HEK293 (cell line): ENCODE measurements around the gene ATP2A2.

ENCODE experiments used
- EGR2 ChIP-seq: fragments of 450-650 bp; formaldehyde crosslinking; IDR thresholded peaks from 2 replicates; pipeline ENCODE4 v1.5.1; 2016; ENCODE audit warnings: low read depth, missing biosample characterization, missing genetic modification characterization
- GLIS1 ChIP-seq: fragments of 450-650 bp; formaldehyde crosslinking; IDR thresholded peaks from 2 replicates; pipeline ENCODE4 v1.5.1; 2016; ENCODE audit warnings: missing biosample characterization, missing genetic modification characterization
- HIC1 ChIP-seq: fragments of 450-650 bp; formaldehyde crosslinking; IDR thresholded peaks from 2 replicates; pipeline ENCODE4 v1.5.1; 2016; ENCODE audit warnings: missing biosample characterization, missing genetic modification characterization
- KLF10 ChIP-seq: fragments of 450-650 bp; IDR thresholded peaks from 2 replicates; pipeline ENCODE4 v1.5.1; 2018; ENCODE audit warnings: missing biosample characterization, mild to moderate bottlenecking, missing genetic modification characterization
- KLF7 ChIP-seq: fragments of 450-650 bp; formaldehyde crosslinking; IDR thresholded peaks from 2 replicates; pipeline ENCODE4 v1.5.1; 2016; ENCODE audit warnings: missing biosample characterization, missing genetic modification characterization, borderline replicate concordance
- SP2 ChIP-seq: fragments of 450-650 bp; formaldehyde crosslinking; IDR thresholded peaks from 2 replicates; pipeline ENCODE4 v1.5.1; 2016; ENCODE audit warnings: missing biosample characterization, missing genetic modification characterization
- SP7 ChIP-seq: fragments of 450-650 bp; formaldehyde crosslinking; IDR thresholded peaks from 2 replicates; pipeline ENCODE4 v1.5.1; 2016; ENCODE audit warnings: missing biosample characterization, missing genetic modification characterization
- ZBTB11 ChIP-seq: fragments of 450-650 bp; formaldehyde crosslinking; conservative IDR thresholded peaks from 2 replicates; pipeline ENCODE4 v1.5.1; 2016; ENCODE audit warnings: low read depth, missing biosample characterization, missing genetic modification characterization
- ZBTB20 ChIP-seq: fragments of 450-650 bp; formaldehyde crosslinking; IDR thresholded peaks from 2 replicates; pipeline ENCODE4 v1.5.1; 2016; ENCODE audit warnings: missing biosample characterization, missing genetic modification characterization
- ZBTB44 ChIP-seq: fragments of 450-650 bp; IDR thresholded peaks from 2 replicates; pipeline ENCODE4 v1.5.1; 2018; ENCODE audit warnings: missing biosample characterization, mild to moderate bottlenecking, missing genetic modification characterization
- ZBTB7A ChIP-seq: fragments of 450-650 bp; formaldehyde crosslinking; IDR thresholded peaks from 2 replicates; pipeline ENCODE4 v1.5.1; 2016; ENCODE audit warnings: low read depth, missing biosample characterization, missing genetic modification characterization
- ZBTB8A ChIP-seq: fragments of 450-650 bp; formaldehyde crosslinking; IDR thresholded peaks from 2 replicates; pipeline ENCODE4 v1.5.1; 2016; ENCODE audit warnings: missing biosample characterization, missing genetic modification characterization
- ZFHX2 ChIP-seq: fragments of 450-650 bp; formaldehyde crosslinking; conservative IDR thresholded peaks from 2 replicates; pipeline ENCODE4 v1.5.1; 2016; ENCODE audit warnings: missing biosample characterization, missing genetic modification characterization
- ZNF112 ChIP-seq: fragments of 450-650 bp; formaldehyde crosslinking; IDR thresholded peaks from 2 replicates; pipeline ENCODE4 v1.5.0; 2017; ENCODE audit warnings: missing biosample characterization, missing genetic modification characterization
- ZNF221 ChIP-seq: fragments of 450-650 bp; formaldehyde crosslinking; IDR thresholded peaks from 2 replicates; pipeline ENCODE4 v1.5.1; 2017; ENCODE audit warnings: missing biosample characterization, missing genetic modification characterization, borderline replicate concordance
- ZNF24 ChIP-seq: fragments of 450-650 bp; formaldehyde crosslinking; IDR thresholded peaks from 2 replicates; pipeline ENCODE4 v1.5.1; 2016; ENCODE audit warnings: missing biosample characterization, missing genetic modification characterization
- ZNF274 ChIP-seq, 2 experiments: fragments of 200-500 bp in 1 of 2; fragments of 450-650 bp in 1 of 2; sonication (Bioruptor generic) in 1 of 2; formaldehyde crosslinking in 1 of 2; IDR thresholded peaks; 2 replicates each; pipeline versions ENCODE4 v1.5.1 to v1.6.1; 2014 to 2016; ENCODE audit warnings: borderline replicate concordance in 1 of 2, inconsistent platforms in 1 of 2, low read length in 1 of 2, missing biosample characterization in 1 of 2, missing genetic modification characterization in 1 of 2
- ZNF341 ChIP-seq: fragments of 450-650 bp; formaldehyde crosslinking; IDR thresholded peaks from 2 replicates; pipeline ENCODE4; 2016; ENCODE audit warnings: low read depth, missing biosample characterization, missing genetic modification characterization
- ZNF391 ChIP-seq: fragments of 450-650 bp; formaldehyde crosslinking; IDR thresholded peaks from 2 replicates; pipeline ENCODE4 v1.5.1; 2016; ENCODE audit warnings: low read depth, missing biosample characterization, missing genetic modification characterization, borderline replicate concordance
- ZNF398 ChIP-seq: fragments of 450-650 bp; formaldehyde crosslinking; IDR thresholded peaks from 2 replicates; pipeline ENCODE4 v1.5.1; 2017; ENCODE audit warnings: missing biosample characterization, missing genetic modification characterization
- ZNF423 ChIP-seq: fragments of 450-650 bp; formaldehyde crosslinking; IDR thresholded peaks from 2 replicates; pipeline ENCODE4 v1.5.1; 2016; ENCODE audit warnings: missing biosample characterization, missing genetic modification characterization
- ZNF510 ChIP-seq: fragments of 450-650 bp; formaldehyde crosslinking; IDR thresholded peaks from 2 replicates; pipeline ENCODE4 v1.5.1; 2018; ENCODE audit warnings: mild to moderate bottlenecking, missing genetic modification characterization, missing biosample characterization; ENCODE audit not compliant: insufficient replicate concordance
- ZNF596 ChIP-seq: fragments of 450-650 bp; IDR thresholded peaks from 2 replicates; pipeline ENCODE4 v1.5.0; 2018; ENCODE audit warnings: missing biosample characterization, mild to moderate bottlenecking, missing genetic modification characterization, moderate library complexity
- ZNF610 ChIP-seq: fragments of 450-650 bp; formaldehyde crosslinking; IDR thresholded peaks from 2 replicates; pipeline ENCODE4 v1.5.1; 2016; ENCODE audit warnings: missing biosample characterization, missing genetic modification characterization, borderline replicate concordance
- ZNF660 ChIP-seq: fragments of 450-650 bp; IDR thresholded peaks from 2 replicates; pipeline ENCODE4 v1.5.1; 2018; ENCODE audit warnings: missing biosample characterization, mild to moderate bottlenecking, missing genetic modification characterization
- ZNF692 ChIP-seq: fragments of 450-650 bp; formaldehyde crosslinking; IDR thresholded peaks from 2 replicates; pipeline ENCODE4 v1.5.1; 2016; ENCODE audit warnings: missing biosample characterization, missing genetic modification characterization
- ZSCAN23 ChIP-seq: fragments of 450-650 bp; formaldehyde crosslinking; IDR thresholded peaks from 2 replicates; pipeline ENCODE4 v1.5.1; 2016; ENCODE audit warnings: missing biosample characterization, missing genetic modification characterization

The ATP2A2 gene

GRCh38 chr12:110280779-110281548 lies at the start of gene ATP2A2 (continued):
- TF ChIP-seq ZBTB11 (tag by site-specific recombination) (peak; percentile 26; the same call in 1 of the 2 replicates), ZNF341 (tag by site-specific recombination) (peak; percentile 46; the same call in 1 of the 2 replicates), ZNF692 (tag by site-specific recombination) (0 out of 2 replicates have a peak, but pooled peaks have one; percentile 31), ZNF423 (tag by site-specific recombination) (0 out of 2 replicates have a peak, but pooled peaks have one; percentile 48), ZNF221 (tag by site-specific recombination) (no peak), KLF7 (tag by site-specific recombination) (0 out of 2 replicates have a peak, but pooled peaks have one; percentile 54), KLF10 (peak; percentile 30; the same call in 1 of the 2 replicates), ZNF112 (tag by site-specific recombination) (no peak), ZFHX2 (tag by site-specific recombination) (peak; percentile 96), EGR2 (tag by site-specific recombination) (peak; percentile 87), HIC1 (tag by site-specific recombination) (peak; percentile 73; the same call in 1 of the 2 replicates), ZSCAN23 (tag by site-specific recombination) (0 out of 2 replicates have a peak, but pooled peaks have one; percentile 51), ZNF398 (peak; percentile 65; the same call in 1 of the 2 replicates), ZNF274 (IDR thresholded peaks at IDR 0.05; ENCODE audit: low read length) (no peak), ZNF274 (tag by site-specific recombination; IDR thresholded peaks at IDR 0.05; ENCODE audit: borderline replicate concordance) (no peak), ZBTB7A (tag by site-specific recombination) (peak; percentile 83; the same call in 1 of the 2 replicates), ZNF596 (tag by site-specific recombination) (peak; percentile 39; the same call in 1 of the 2 replicates), ZBTB20 (peak; percentile 95), ZBTB44 (tag by site-specific recombination) (peak; percentile 39), ZNF391 (tag by site-specific recombination) (peak; percentile 66; the same call in 1 of the 2 replicates), ZNF610 (tag by site-specific recombination) (no peak), GLIS1 (tag by site-specific recombination) (peak; percentile 49; the same call in 1 of the 2 replicates), ZNF510 (tag by site-specific recombination) (no peak), ZNF660 (peak; percentile 56; the same call in 1 of the 2 replicates), SP2 (peak; percentile 61), ZNF24 (tag by site-specific recombination) (peak; percentile 67; the same call in 1 of the 2 replicates), SP7 (tag by site-specific recombination) (peak; percentile 80), ZBTB8A (tag by site-specific recombination) (peak; percentile 98)
